Liver (tissue), 9 donors: Measurements from ENCODE around the gene RTF1. TPM values are rescaled to one million over a fixed set of nuclear protein-coding genes. Genes with fewer than 3 reads are reported as not detected.

Experiments
- DNase-seq: peaks from one replicate; pipeline ENCODE4 v3.0.0-alpha.2; 2017; ENCODE audit warnings: low spot score
- H3K27ac ChIP-seq, 2 donors: one replicate each; pipeline ENCODE4 v1.7.0; 2013; ENCODE audit warnings: inconsistent platforms in 2 of 2, low read length in 2 of 2, control low read depth in 1 of 2, low read depth in 1 of 2, mild to moderate bottlenecking in 1 of 2
- H3K27me3 ChIP-seq, 4 donors: one replicate each; pipeline versions ENCODE4 v1.6.1 to v1.7.0; 2013; ENCODE audit warnings: low read length in 3 of 4, inconsistent platforms in 1 of 4, mild to moderate bottlenecking in 1 of 4, moderate library complexity in 1 of 4; ENCODE audit not compliant: control insufficient read depth in 4 of 4, insufficient read depth in 4 of 4
- H3K36me3 ChIP-seq, 4 donors: one replicate each; pipeline versions ENCODE4 v1.6.1 to v1.7.0; 2013; ENCODE audit warnings: low read length in 3 of 4, mild to moderate bottlenecking in 3 of 4, low read depth in 1 of 4, moderate library complexity in 1 of 4; ENCODE audit not compliant: control insufficient read depth in 4 of 4, insufficient read depth in 3 of 4
- H3K4me1 ChIP-seq, 4 donors: one replicate each; pipeline versions ENCODE4 v1.6.1 to v1.7.0; 2013; ENCODE audit warnings: low read length in 3 of 4, mild to moderate bottlenecking in 3 of 4, moderate library complexity in 1 of 4; ENCODE audit not compliant: control insufficient read depth in 4 of 4, insufficient read depth in 4 of 4
- H3K4me3 ChIP-seq, 3 donors: one replicate each; pipeline versions ENCODE4 v1.6.1 to v1.7.0; 2013; ENCODE audit warnings: low read length in 3 of 3, control low read depth in 1 of 3, low read depth in 1 of 3, mild to moderate bottlenecking in 1 of 3
- H3K9ac ChIP-seq, 2 donors: one replicate each; pipeline ENCODE4 v1.7.0; 2013; ENCODE audit warnings: low read length in 2 of 2, mild to moderate bottlenecking in 2 of 2, moderate library complexity in 2 of 2, control low read depth in 1 of 2, low read depth in 1 of 2
- H3K9me3 ChIP-seq, 4 donors: one replicate each; pipeline versions ENCODE4 v1.6.1 to v1.7.0; 2013; ENCODE audit warnings: low read length in 3 of 4; ENCODE audit not compliant: control insufficient read depth in 4 of 4
- FOXA1 ChIP-seq: IDR thresholded peaks from 2 replicates; pipeline ENCODE4 v1.6.1; 2016; ENCODE audit warnings: antibody characterized with exemption
- GABPA ChIP-seq, 2 donors: IDR thresholded peaks in 1 of 2; conservative IDR thresholded peaks in 1 of 2; 2 replicates each; pipeline ENCODE4 v1.6.1; 2016; ENCODE audit warnings: antibody characterized with exemption in 2 of 2, mild to moderate bottlenecking in 1 of 2, moderate library complexity in 1 of 2
- HNF4A ChIP-seq, 2 donors: conservative IDR thresholded peaks; 2 replicates each; pipeline ENCODE4 v1.6.1; 2016; ENCODE audit warnings: antibody characterized with exemption in 2 of 2, mild to moderate bottlenecking in 2 of 2
- JUND ChIP-seq, 2 donors: IDR thresholded peaks; 2 replicates each; pipeline ENCODE4 v1.6.1; 2016; ENCODE audit warnings: antibody characterized with exemption in 2 of 2
- NR2F2 ChIP-seq: IDR thresholded peaks from 2 replicates; pipeline ENCODE4 v1.6.1; 2016; ENCODE audit warnings: antibody characterized with exemption
- RAD21 ChIP-seq, 2 donors: IDR thresholded peaks; 2 replicates each; pipeline ENCODE4 v1.6.1; 2016; ENCODE audit warnings: antibody characterized with exemption in 2 of 2, mild to moderate bottlenecking in 2 of 2
- RXRA ChIP-seq, 2 donors: IDR thresholded peaks; 2 replicates each; pipeline ENCODE4 v1.6.1; 2017 to 2018; ENCODE audit warnings: antibody characterized with exemption in 2 of 2, mild to moderate bottlenecking in 1 of 2
- TAF1 ChIP-seq: conservative IDR thresholded peaks from 2 replicates; pipeline ENCODE4 v1.6.1; 2016; ENCODE audit warnings: antibody characterized with exemption, mild to moderate bottlenecking
- YY1 ChIP-seq: IDR thresholded peaks from 2 replicates; pipeline ENCODE4 v1.6.1; 2016; ENCODE audit warnings: antibody characterized with exemption, mild to moderate bottlenecking
- WGBS: extraction: QIAGEN DNeasy Blood & Tissue Kit; methylation state at CpG from one replicate; pipeline ENCODE4 v1.1.7; 2013; 5-methylcytosine and 5-hydroxymethylcytosine counted together
- polyA plus RNA-seq, 2 donors: library from polyadenylated mRNA; stranded (reverse) in 1 of 2; unstranded in 1 of 2; fragments of 200-250 nt in 1 of 2; fragments of >200 nt in 1 of 2; fragmentation: Nextera tagmentation in 1 of 2; extraction: Ambion mirVana in 1 of 2; gene quantifications; one replicate each; pipeline versions ENCODE4 v1.2.1 to v1.2.3, GENCODE V29; 2013 to 2015
- total RNA-seq, 2 donors: library from RNA; depleted of rRNA; stranded (reverse); fragments of >200 nt; gene quantifications; one replicate each; pipeline ENCODE4 v1.2.3, GENCODE V29; 2014
- TF ChIP-seq, protein P1 (sequence below): IDR thresholded peaks from 2 replicates; pipeline ENCODE4 v1.6.1; 2016; ENCODE audit warnings: antibody characterized with exemption, mild to moderate bottlenecking
- TF ChIP-seq, protein P2 (sequence below): fragments of 150-350 bp; IDR thresholded peaks from 2 replicates; pipeline ENCODE4 v1.5.1; 2017; ENCODE audit warnings: improper control_type of control experiment, low read depth, low read length; ENCODE audit not compliant: missing input control
- TF ChIP-seq, protein P3 (sequence below): IDR thresholded peaks from 2 replicates; pipeline ENCODE4 v1.6.1; 2016; ENCODE audit warnings: antibody characterized with exemption
- donor health status: healthy.
- donor health status: healthy.
- donor health status: healthy.
- donor health status: healthy.
- donor health status: healthy.

Gene RTF1
- total and polyA plus RNA-seq, 4 donors: 8.3 to 37.7 (median 12.1) TPM

DNA sequence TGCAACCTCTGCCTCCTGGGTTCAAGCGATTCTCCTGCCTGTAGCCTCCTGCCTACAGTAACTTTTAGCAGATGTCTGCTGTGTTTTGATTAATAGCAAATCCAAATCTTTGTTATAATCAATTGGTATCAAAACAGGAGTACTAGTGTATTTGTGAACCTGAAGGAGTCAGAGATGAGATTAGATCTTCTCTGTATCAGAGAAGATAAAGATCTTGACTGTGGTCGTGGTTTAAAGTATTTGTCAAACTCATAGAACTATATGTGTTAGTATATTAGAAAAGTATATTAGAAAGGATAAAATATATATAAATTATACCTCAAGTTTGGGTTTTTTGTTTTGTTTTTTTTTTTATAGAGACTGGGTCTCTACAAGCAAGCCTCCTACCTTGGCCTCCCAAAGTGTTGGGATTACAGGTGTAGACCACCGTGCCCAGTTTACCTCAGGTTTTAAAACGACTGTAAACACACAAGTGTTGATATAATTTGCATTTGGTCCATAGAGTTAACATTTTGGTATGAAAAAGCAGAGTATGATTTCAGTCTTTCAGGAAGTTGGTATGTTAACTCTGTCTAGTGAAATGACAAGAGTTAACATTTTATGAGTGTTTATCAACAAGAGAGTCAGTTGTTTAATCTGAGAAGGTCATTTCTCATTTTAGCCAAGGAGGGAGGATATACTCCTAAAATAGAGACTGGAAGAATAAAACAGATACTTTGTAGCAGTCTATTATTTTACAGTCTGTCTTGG, 18.3 kb downstream of the RTF1 start (continued):
- TF ChIP-seq, protein P1, sequence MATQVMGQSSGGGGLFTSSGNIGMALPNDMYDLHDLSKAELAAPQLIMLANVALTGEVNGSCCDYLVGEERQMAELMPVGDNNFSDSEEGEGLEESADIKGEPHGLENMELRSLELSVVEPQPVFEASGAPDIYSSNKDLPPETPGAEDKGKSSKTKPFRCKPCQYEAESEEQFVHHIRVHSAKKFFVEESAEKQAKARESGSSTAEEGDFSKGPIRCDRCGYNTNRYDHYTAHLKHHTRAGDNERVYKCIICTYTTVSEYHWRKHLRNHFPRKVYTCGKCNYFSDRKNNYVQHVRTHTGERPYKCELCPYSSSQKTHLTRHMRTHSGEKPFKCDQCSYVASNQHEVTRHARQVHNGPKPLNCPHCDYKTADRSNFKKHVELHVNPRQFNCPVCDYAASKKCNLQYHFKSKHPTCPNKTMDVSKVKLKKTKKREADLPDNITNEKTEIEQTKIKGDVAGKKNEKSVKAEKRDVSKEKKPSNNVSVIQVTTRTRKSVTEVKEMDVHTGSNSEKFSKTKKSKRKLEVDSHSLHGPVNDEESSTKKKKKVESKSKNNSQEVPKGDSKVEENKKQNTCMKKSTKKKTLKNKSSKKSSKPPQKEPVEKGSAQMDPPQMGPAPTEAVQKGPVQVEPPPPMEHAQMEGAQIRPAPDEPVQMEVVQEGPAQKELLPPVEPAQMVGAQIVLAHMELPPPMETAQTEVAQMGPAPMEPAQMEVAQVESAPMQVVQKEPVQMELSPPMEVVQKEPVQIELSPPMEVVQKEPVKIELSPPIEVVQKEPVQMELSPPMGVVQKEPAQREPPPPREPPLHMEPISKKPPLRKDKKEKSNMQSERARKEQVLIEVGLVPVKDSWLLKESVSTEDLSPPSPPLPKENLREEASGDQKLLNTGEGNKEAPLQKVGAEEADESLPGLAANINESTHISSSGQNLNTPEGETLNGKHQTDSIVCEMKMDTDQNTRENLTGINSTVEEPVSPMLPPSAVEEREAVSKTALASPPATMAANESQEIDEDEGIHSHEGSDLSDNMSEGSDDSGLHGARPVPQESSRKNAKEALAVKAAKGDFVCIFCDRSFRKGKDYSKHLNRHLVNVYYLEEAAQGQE: no peak
- TF ChIP-seq TAF1: no peak

DNA sequence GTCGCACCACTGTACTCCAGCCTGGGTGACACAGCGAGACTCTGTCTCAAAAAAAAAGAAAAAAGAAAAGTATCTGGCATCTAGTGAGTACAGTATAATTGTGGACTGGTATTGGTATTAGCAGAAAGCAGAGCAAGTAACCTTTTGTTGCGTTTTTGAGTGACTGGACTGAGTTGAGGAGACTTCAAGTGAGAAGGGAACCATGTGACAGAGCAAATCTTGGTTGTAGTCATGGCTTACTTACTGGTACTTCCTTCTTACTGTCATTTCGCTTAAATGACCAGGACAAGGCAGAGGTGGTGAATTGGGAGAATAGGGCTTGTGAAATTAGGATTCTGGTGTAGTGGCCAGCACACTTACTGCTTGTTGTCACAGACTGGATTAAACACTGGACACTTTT, 20.6 kb downstream of the RTF1 start:
- H3K27me3 ChIP-seq: no peaks in the 10 kb centered on the region
- DNase-seq: no peak
- H3K4me1 ChIP-seq: no peaks in the 10 kb centered on the region
- H3K9ac ChIP-seq: no peak overlapping the region
- H3K36me3 ChIP-seq: peaks cover 4 to 18% (median 4%) of the 10 kb centered on the region in 4 donors
- no peaks in the 10 kb centered on the region for H3K9me3 ChIP-seq
- H3K4me3 ChIP-seq: no peak overlapping the region
- TF ChIP-seq JUND (IDR thresholded peaks at IDR 0.05) (no peak), TAF1 (no peak), RXRA (IDR thresholded peaks at IDR 0.05) (no peak), FOXA1 (no peak), HNF4A (conservative IDR thresholded peaks at IDR 0.05) (no peak), NR2F2 (no peak), RAD21 (IDR thresholded peaks at IDR 0.05) (no peak), GABPA (IDR thresholded peaks at IDR 0.05 in 1 of 2, conservative IDR thresholded peaks at IDR 0.05 in 1 of 2) (no peak), YY1 (no peak)
- TF ChIP-seq, protein P1: no peak
- TF ChIP-seq, protein P2, sequence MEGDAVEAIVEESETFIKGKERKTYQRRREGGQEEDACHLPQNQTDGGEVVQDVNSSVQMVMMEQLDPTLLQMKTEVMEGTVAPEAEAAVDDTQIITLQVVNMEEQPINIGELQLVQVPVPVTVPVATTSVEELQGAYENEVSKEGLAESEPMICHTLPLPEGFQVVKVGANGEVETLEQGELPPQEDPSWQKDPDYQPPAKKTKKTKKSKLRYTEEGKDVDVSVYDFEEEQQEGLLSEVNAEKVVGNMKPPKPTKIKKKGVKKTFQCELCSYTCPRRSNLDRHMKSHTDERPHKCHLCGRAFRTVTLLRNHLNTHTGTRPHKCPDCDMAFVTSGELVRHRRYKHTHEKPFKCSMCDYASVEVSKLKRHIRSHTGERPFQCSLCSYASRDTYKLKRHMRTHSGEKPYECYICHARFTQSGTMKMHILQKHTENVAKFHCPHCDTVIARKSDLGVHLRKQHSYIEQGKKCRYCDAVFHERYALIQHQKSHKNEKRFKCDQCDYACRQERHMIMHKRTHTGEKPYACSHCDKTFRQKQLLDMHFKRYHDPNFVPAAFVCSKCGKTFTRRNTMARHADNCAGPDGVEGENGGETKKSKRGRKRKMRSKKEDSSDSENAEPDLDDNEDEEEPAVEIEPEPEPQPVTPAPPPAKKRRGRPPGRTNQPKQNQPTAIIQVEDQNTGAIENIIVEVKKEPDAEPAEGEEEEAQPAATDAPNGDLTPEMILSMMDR: no peak
- TF ChIP-seq, protein P3, sequence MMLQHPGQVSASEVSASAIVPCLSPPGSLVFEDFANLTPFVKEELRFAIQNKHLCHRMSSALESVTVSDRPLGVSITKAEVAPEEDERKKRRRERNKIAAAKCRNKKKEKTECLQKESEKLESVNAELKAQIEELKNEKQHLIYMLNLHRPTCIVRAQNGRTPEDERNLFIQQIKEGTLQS: no peak
- H3K27ac ChIP-seq: no peak overlapping the region
- 97% methylated on average over 4 of the region's 4 CpGs for WGBS
